ENCODE data around the gene DDRGK1.

- no peak for TF ChIP-seq CTCF (IDR thresholded peaks at IDR 0.05)
- TF ChIP-seq POLR2AphosphoS5 (IDR thresholded peaks at IDR 0.05; ENCODE audit: low read depth, low read length): no peak
- TF ChIP-seq REST (IDR thresholded peaks at IDR 0.05; ENCODE audit: insufficient read depth in 1 of 2, low read depth in 2 of 2, low read length in 1 of 2): no peak
- no peak for TF ChIP-seq TCF7L2 (IDR thresholded peaks at IDR 0.05; ENCODE audit: low read depth, low read length)
Measured at GRCh38 chr20:3243718-3244358, 39.4 kb upstream of the DDRGK1 start.
